SJSA1 (cell line): ENCODE data around the gene NANS. TPM values are rescaled to one million over a fixed set of nuclear protein-coding genes. Genes with fewer than 3 reads are reported as not detected.

Experiments
- DNase-seq, 2 experiments: peaks; one replicate each; pipeline ENCODE4 v3.0.0-alpha.2; 2015 to 2020; ENCODE audit warnings: low spot score in 2 of 2, low read depth in 1 of 2
- H3K27ac ChIP-seq: fragments of 250-450 bp; sonication (Bioruptor Pico); 2 replicates; pipeline ENCODE4 v1.5.1; 2020; ENCODE audit warnings: mild to moderate bottlenecking, moderate library complexity
- H3K27me3 ChIP-seq: fragments of 250-450 bp; sonication (Bioruptor Pico); replicated peaks from 2 replicates; pipeline ENCODE4 v1.5.1; 2020; ENCODE audit warnings: mild to moderate bottlenecking, moderate library complexity
- H3K36me3 ChIP-seq: fragments of 250-450 bp; sonication (Bioruptor Pico); 2 replicates; pipeline ENCODE4 v1.5.1; 2020; ENCODE audit warnings: mild to moderate bottlenecking
- H3K4me1 ChIP-seq: fragments of 250-450 bp; sonication (Bioruptor Pico); replicated peaks from 2 replicates; pipeline ENCODE4 v1.6.1; 2021; ENCODE audit warnings: mild to moderate bottlenecking
- H3K4me3 ChIP-seq: fragments of 250-450 bp; sonication (Bioruptor Pico); 2 replicates; pipeline ENCODE4 v1.5.1; 2020; ENCODE audit warnings: mild to moderate bottlenecking
- H3K9me3 ChIP-seq: fragments of 250-450 bp; sonication (Bioruptor Pico); replicated peaks from 2 replicates; pipeline ENCODE4 v1.5.1; 2020; ENCODE audit warnings: mild to moderate bottlenecking
- total RNA-seq: library from RNA; depleted of rRNA; stranded (reverse); fragments of >200 nt; shearing (Covaris generic); gene quantifications from 2 replicates; pipeline ENCODE4 v1.2.3, GENCODE V29; 2014

NANS gene
- total RNA-seq, 1 experiment from 2014 or later = 160 TPM

GRCh38 chr9:98091735-98092612, 35.4 kb downstream of the NANS start:
- H3K4me3 ChIP-seq = no peak overlapping the region
- H3K9me3 ChIP-seq = no peaks in the 10 kb centered on the region
- H3K4me1 ChIP-seq = no peaks in the 10 kb centered on the region
- no peaks in the 10 kb centered on the region for H3K36me3 ChIP-seq
- H3K27me3 ChIP-seq = no peaks in the 10 kb centered on the region
- DNase-seq = no peak
- no peak overlapping the region for H3K27ac ChIP-seq

GRCh38 chr9:98092613-98092931, 36.0 kb downstream of the NANS start:
- H3K36me3 ChIP-seq = no peaks in the 10 kb centered on the region
- H3K27me3 ChIP-seq = no peaks in the 10 kb centered on the region
- no peaks in the 10 kb centered on the region for H3K9me3 ChIP-seq
- H3K4me3 ChIP-seq = no peak overlapping the region
- no peak for DNase-seq
- no peaks in the 10 kb centered on the region for H3K4me1 ChIP-seq
- H3K27ac ChIP-seq = no peak overlapping the region

- no peak overlapping the region for H3K27ac ChIP-seq
- H3K9me3 ChIP-seq = no peaks in the 10 kb centered on the region
- no peaks in the 10 kb centered on the region for H3K4me1 ChIP-seq
- no peaks in the 10 kb centered on the region for H3K36me3 ChIP-seq
- no peaks in the 10 kb centered on the region for H3K27me3 ChIP-seq
- H3K4me3 ChIP-seq = no peak overlapping the region
- no peak for DNase-seq
Measured at GRCh38 chr9:98094316-98094715, 37.8 kb downstream of the NANS start.

GRCh38 chr9:98094851-98095250, 38.3 kb downstream of the NANS start:
- DNase-seq = no peak
- no peak overlapping the region for H3K4me3 ChIP-seq
- no peak overlapping the region for H3K27ac ChIP-seq
- H3K4me1 ChIP-seq = no peaks in the 10 kb centered on the region
- no peaks in the 10 kb centered on the region for H3K9me3 ChIP-seq
- no peaks in the 10 kb centered on the region for H3K27me3 ChIP-seq
- H3K36me3 ChIP-seq = no peaks in the 10 kb centered on the region

GRCh38 chr9:98095401-98095800, 38.9 kb downstream of the NANS start:
- DNase-seq = no peak
- Histone ChIP-seq H3K4me3 (no peak overlapping the region), H3K36me3 (no peaks in the 10 kb centered on the region), H3K4me1 (no peaks in the 10 kb centered on the region), H3K27me3 (no peaks in the 10 kb centered on the region), H3K27ac (no peak overlapping the region), H3K9me3 (no peaks in the 10 kb centered on the region)

- no peak overlapping the region for H3K4me3 ChIP-seq
- H3K9me3 ChIP-seq = no peaks in the 10 kb centered on the region
- H3K27ac ChIP-seq = no peak overlapping the region
- no peak for DNase-seq
- H3K4me1 ChIP-seq = no peaks in the 10 kb centered on the region
- no peaks in the 10 kb centered on the region for H3K36me3 ChIP-seq
- H3K27me3 ChIP-seq = no peaks in the 10 kb centered on the region
Measured at GRCh38 chr9:98096091-98096490, 39.6 kb downstream of the NANS start.

GRCh38 chr9:98097836-98098235, 41.3 kb downstream of the NANS start:
- H3K27me3 ChIP-seq = no peaks in the 10 kb centered on the region
- H3K4me3 ChIP-seq = no peak overlapping the region
- H3K27ac ChIP-seq = no peak overlapping the region
- no peaks in the 10 kb centered on the region for H3K4me1 ChIP-seq
- DNase-seq = no peak
- no peaks in the 10 kb centered on the region for H3K9me3 ChIP-seq
- no peaks in the 10 kb centered on the region for H3K36me3 ChIP-seq

- H3K4me1 ChIP-seq = no peaks in the 10 kb centered on the region
- H3K4me3 ChIP-seq = no peak overlapping the region
- H3K27me3 ChIP-seq = no peaks in the 10 kb centered on the region
- DNase-seq = no peak
- no peak overlapping the region for H3K27ac ChIP-seq
- H3K9me3 ChIP-seq = no peaks in the 10 kb centered on the region
- no peaks in the 10 kb centered on the region for H3K36me3 ChIP-seq
Measured at GRCh38 chr9:98099346-98099745, 42.8 kb downstream of the NANS start.

GRCh38 chr9:98099898-98100297, 43.4 kb downstream of the NANS start:
- Histone ChIP-seq H3K36me3 (no peaks in the 10 kb centered on the region), H3K4me3 (no peak overlapping the region), H3K27ac (no peak overlapping the region), H3K4me1 (no peaks in the 10 kb centered on the region), H3K9me3 (no peaks in the 10 kb centered on the region), H3K27me3 (no peaks in the 10 kb centered on the region)
- no peak for DNase-seq

- H3K36me3 ChIP-seq = no peaks in the 10 kb centered on the region
- no peak overlapping the region for H3K4me3 ChIP-seq
- H3K27me3 ChIP-seq = no peaks in the 10 kb centered on the region
- no peak overlapping the region for H3K27ac ChIP-seq
- no peaks in the 10 kb centered on the region for H3K9me3 ChIP-seq
- no peaks in the 10 kb centered on the region for H3K4me1 ChIP-seq
- no peak for DNase-seq
Measured at GRCh38 chr9:98100456-98100855, 43.9 kb downstream of the NANS start.

- no peaks in the 10 kb centered on the region for H3K9me3 ChIP-seq
- no peak for DNase-seq
- H3K27ac ChIP-seq = no peak overlapping the region
- H3K4me3 ChIP-seq = no peak overlapping the region
- no peaks in the 10 kb centered on the region for H3K27me3 ChIP-seq
- H3K36me3 ChIP-seq = 0 out of 2 replicates have a peak, but pooled peaks cover 3% of the 10 kb centered on the region
- no peaks in the 10 kb centered on the region for H3K4me1 ChIP-seq
Measured at GRCh38 chr9:98101416-98101815, 44.9 kb downstream of the NANS start.

- H3K27ac ChIP-seq = no peak overlapping the region
- 0 out of 2 replicates have a peak, but pooled peaks cover 3% of the 10 kb centered on the region for H3K36me3 ChIP-seq
- no peaks in the 10 kb centered on the region for H3K4me1 ChIP-seq
- H3K27me3 ChIP-seq = no peaks in the 10 kb centered on the region
- no peaks in the 10 kb centered on the region for H3K9me3 ChIP-seq
- DNase-seq = no peak
- H3K4me3 ChIP-seq = no peak overlapping the region
Measured at GRCh38 chr9:98101868-98102273, 45.3 kb downstream of the NANS start.

GRCh38 chr9:98104445-98104881, 47.9 kb downstream of the NANS start:
- H3K36me3 ChIP-seq = 0 out of 2 replicates have a peak, but pooled peaks cover 3% of the 10 kb centered on the region
- no peak overlapping the region for H3K4me3 ChIP-seq
- no peak for DNase-seq
- no peaks in the 10 kb centered on the region for H3K27me3 ChIP-seq
- H3K9me3 ChIP-seq = no peaks in the 10 kb centered on the region
- H3K4me1 ChIP-seq = no peaks in the 10 kb centered on the region
- H3K27ac ChIP-seq = no peak overlapping the region

GRCh38 chr9:98105006-98105405, 48.5 kb downstream of the NANS start:
- H3K9me3 ChIP-seq = no peaks in the 10 kb centered on the region
- H3K36me3 ChIP-seq = 0 out of 2 replicates have a peak, but pooled peaks cover 3% of the 10 kb centered on the region
- no peak overlapping the region for H3K27ac ChIP-seq
- no peaks in the 10 kb centered on the region for H3K4me1 ChIP-seq
- no peak overlapping the region for H3K4me3 ChIP-seq
- DNase-seq = no peak
- H3K27me3 ChIP-seq = no peaks in the 10 kb centered on the region

- Histone ChIP-seq H3K36me3 (0 out of 2 replicates have a peak, but pooled peaks cover 3% of the 10 kb centered on the region), H3K4me1 (no peaks in the 10 kb centered on the region), H3K27ac (no peak overlapping the region), H3K4me3 (no peak overlapping the region), H3K9me3 (no peaks in the 10 kb centered on the region), H3K27me3 (no peaks in the 10 kb centered on the region)
- DNase-seq = no peak
Measured at GRCh38 chr9:98107926-98108325, 51.4 kb downstream of the NANS start.
